Heart right ventricle (tissue), 16 donors: ENCODE measurements around the gene CRYAA. TPM values are rescaled to one million over a fixed set of nuclear protein-coding genes. Genes with fewer than 3 reads are reported as not detected.

Source experiments
- ATAC-seq, 8 donors: fragments of 200-7000 bp; cut with Tn5 transposase; one replicate each; pipeline ENCODE4 v1.9.1; 2020; ENCODE audit warnings: mild to moderate bottlenecking in 8 of 8, moderate library complexity in 8 of 8, moderate number of reproducible peaks in 1 of 8
- DNase-seq, 2 donors: peaks; one replicate each; pipeline ENCODE4 v3.0.0-alpha.2; 2020
- H3K27ac ChIP-seq, 10 donors: fragments of 200-600 bp; sonication (generic) in 2 of 10; one replicate each; pipeline versions ENCODE4 v1.5.0 to v1.8.0; 2020 to 2022; ENCODE audit warnings: mild to moderate bottlenecking in 3 of 10
- H3K27me3 ChIP-seq, 7 donors: fragments of 200-600 bp; one replicate each; pipeline ENCODE4 v1.8.0; 2021 to 2022; ENCODE audit warnings: mild to moderate bottlenecking in 2 of 7
- H3K36me3 ChIP-seq, 9 donors: fragments of 200-600 bp; sonication (generic) in 1 of 9; one replicate each; pipeline versions ENCODE4 v1.5.0 to v1.8.0; 2020 to 2022; ENCODE audit warnings: mild to moderate bottlenecking in 2 of 9
- H3K4me1 ChIP-seq, 9 donors: fragments of 200-600 bp; sonication (generic) in 1 of 9; one replicate each; pipeline versions ENCODE4 v1.5.0 to v1.8.0; 2020 to 2022; ENCODE audit warnings: mild to moderate bottlenecking in 4 of 9
- H3K4me3 ChIP-seq, 10 donors: fragments of 200-600 bp; sonication (generic) in 2 of 10; one replicate each; pipeline versions ENCODE4 v1.5.0 to v1.8.0; 2020 to 2022; ENCODE audit warnings: mild to moderate bottlenecking in 7 of 10, moderate library complexity in 2 of 10
- H3K9me3 ChIP-seq, 11 donors: fragments of 200-600 bp in 10 of 11; sonication (generic) in 2 of 11; one replicate each; pipeline versions ENCODE4 v1.5.0 to v1.8.0; 2013 to 2022; ENCODE audit warnings: mild to moderate bottlenecking in 2 of 11, control low read depth in 1 of 11, moderate library complexity in 1 of 11
- WGBS, 2 donors: extraction: QIAGEN DNeasy Blood & Tissue Kit; methylation state at CpG; one replicate each; pipeline ENCODE4 v1.1.7; 2013; ENCODE audit warnings: inconsistent platforms in 1 of 2; 5-methylcytosine and 5-hydroxymethylcytosine counted together
- intact Hi-C, 10 donors: fragments of 100-400 bp; cut with DNase I; formaldehyde crosslinking; loops; one replicate each; pipeline versions ENCODE4 v1.11.1 to v1.14.2; 2022
- polyA plus RNA-seq, 2 donors: library from polyadenylated mRNA; stranded (reverse); fragments of 200-250 nt; gene quantifications; one replicate each; pipeline ENCODE4 v1.2.3, GENCODE V29; 2013
- total RNA-seq, 10 donors: library from RNA; stranded (reverse); fragmentation: NEBNext Ultra II Directional in 3 of 10; extraction: Animal tissue kit (Norgen Biotek cat#: 25700) in 3 of 10; gene quantifications; one replicate each; pipeline versions ENCODE4 v1.2.1 to v1.2.4, GENCODE V29; 2021 to 2023
- TF ChIP-seq, protein P1 (sequence below), 9 donors: fragments of 200-600 bp; sonication (generic) in 2 of 9; IDR thresholded peaks; one replicate each; pipeline versions ENCODE4 v1.5.0 to v1.8.0; 2021 to 2022; ENCODE audit warnings: antibody characterized with exemption in 9 of 9, mild to moderate bottlenecking in 5 of 9, moderate library complexity in 1 of 9
- donor health status: Arrhythmogenic right ventricular cardiomyopathy.
- donor health status: ischemic (EF 13 %, LVEDD 7.1; RV severe dilation, severe dysfunction).
- donor health status: healthy with polysubstance abuse.
- donor health status: DM: no; HTN: yes; CAD: no.
- donor health status: DM: no; HTN: no; CAD: no.
- donor health status: ischemic (EF 25% LVEDD 6.9; RV normal size, moderate dysfunction).
- donor health status: ischemic (EF 25% LVEDD 5.7; RV mildly dilated, moderate dysfunction).
- donor health status: healthy.
- donor health status: DM: yes; HTN: yes; CAD: no.
- donor health status: Ischemic cardiomyopathy.
- donor health status: ischemic (EF 35%, LVEDD 5.7; RV mildly dilated, moderate dysfunction).
- donor health status: nonischemic (EF 11% LVEDD 7.7; RV severe dilation, severe dysfunction).
- donor health status: DM: yes; HTN: yes; CAD: no.
- donor health status: PGD.
- donor health status: ischemic (EF 29% LVEDD 5.4; RV normal size, mild dysfunction).
- donor health status: nonischemic (EF 23%, LVEDD 6.1; RV moderate dilation, normal function).

Gene CRYAA
- total and polyA plus RNA-seq, 12 donors = not detected

DNA sequence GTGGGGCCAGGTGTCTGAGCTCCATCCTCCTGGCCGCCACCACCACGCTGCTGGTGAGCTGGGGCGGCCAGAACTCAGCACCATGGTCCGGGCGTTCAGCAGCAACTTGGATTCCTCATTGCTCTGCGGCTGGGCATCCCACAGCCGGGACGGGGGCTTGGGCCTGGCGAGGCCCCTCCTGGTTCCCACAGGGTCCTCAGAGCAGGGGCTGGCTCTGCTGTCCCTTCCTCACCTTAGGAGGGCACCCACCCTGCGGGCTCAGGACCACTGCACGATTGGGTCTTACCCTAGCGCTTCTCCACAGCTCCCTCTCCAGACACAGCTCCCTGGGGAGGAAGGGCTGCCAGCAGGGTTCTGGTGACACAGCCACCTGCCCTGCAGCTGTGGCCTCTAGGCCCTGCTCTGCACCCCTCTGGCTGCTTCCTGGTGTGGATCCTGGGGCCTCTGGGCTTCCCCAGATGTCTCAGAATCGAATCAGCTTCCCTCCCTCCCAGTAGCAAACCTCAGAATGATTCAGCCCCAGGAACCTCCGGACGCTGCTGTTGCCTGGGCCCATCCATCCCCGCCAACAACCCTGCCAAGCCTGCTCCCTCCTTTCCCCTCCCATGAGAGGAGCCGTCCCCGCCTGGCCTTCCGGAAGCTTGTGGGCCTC, 25.0 kb downstream of the CRYAA start:
- 68 to 73% methylated on average over 19 of the region's 19 CpGs for WGBS, 2 donors
- Histone ChIP-seq H3K4me3 (no peak overlapping the region), H3K36me3 (no peaks in the 10 kb centered on the region), H3K27ac (peak overlapping the region in 7 of 10 donors; percentile 4 to 68 (median 55)), H3K4me1 (peaks cover 8 to 44% (median 37%) of the 10 kb centered on the region in 9 donors), H3K27me3 (peaks cover 0 to 14% (median 0%) of the 10 kb centered on the region in 7 donors), H3K9me3 (peaks cover 0 to 12% (median 5%) of the 10 kb centered on the region in 11 donors)
- intact Hi-C loops = no loop called here
- peak; percentile 31 to 73 (median 70) for ATAC-seq
- TF ChIP-seq, protein P1, sequence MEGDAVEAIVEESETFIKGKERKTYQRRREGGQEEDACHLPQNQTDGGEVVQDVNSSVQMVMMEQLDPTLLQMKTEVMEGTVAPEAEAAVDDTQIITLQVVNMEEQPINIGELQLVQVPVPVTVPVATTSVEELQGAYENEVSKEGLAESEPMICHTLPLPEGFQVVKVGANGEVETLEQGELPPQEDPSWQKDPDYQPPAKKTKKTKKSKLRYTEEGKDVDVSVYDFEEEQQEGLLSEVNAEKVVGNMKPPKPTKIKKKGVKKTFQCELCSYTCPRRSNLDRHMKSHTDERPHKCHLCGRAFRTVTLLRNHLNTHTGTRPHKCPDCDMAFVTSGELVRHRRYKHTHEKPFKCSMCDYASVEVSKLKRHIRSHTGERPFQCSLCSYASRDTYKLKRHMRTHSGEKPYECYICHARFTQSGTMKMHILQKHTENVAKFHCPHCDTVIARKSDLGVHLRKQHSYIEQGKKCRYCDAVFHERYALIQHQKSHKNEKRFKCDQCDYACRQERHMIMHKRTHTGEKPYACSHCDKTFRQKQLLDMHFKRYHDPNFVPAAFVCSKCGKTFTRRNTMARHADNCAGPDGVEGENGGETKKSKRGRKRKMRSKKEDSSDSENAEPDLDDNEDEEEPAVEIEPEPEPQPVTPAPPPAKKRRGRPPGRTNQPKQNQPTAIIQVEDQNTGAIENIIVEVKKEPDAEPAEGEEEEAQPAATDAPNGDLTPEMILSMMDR (IDR thresholded peaks at IDR 0.05) = no peak
- peak; percentile 57 to 62 for DNase-seq

DNA sequence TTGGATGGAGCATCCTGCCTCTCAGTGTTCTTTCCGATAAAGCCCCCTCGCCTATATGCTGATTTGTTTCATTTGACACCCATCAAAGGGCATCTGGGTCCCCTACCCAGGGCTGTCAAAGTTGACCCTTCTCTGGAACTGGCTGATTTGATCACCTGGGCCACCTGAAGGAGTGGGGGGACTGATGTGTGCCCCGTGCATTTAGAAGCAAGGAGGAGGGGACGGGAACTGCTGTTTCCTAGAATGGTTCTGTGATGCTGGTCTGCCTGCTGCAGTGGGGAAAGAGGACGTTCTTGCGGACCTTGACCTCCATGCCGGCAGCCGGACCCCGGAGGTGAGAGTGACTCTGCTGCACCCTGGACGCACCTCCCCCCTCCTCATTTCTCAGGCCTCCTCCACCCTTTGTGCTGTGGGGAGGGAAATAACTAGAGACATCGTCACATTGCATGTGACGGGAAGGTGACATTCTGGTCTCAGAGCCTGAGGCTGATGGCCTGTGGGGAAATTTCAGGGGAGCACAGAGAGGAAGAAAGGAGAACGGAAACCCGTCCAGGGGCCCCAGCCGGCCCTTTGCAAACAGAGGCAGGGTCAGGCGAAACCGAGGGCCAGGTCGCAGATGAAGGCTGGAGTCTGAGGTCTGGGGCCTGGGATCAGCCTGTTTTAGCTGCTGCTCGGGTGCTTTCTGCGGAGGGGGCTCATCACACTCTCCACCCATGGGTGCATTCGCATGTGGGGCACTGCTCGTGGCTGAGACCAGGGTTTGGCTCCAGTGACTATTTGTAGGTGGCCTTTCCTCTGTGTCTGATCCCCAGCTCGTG, 25.7 kb downstream of the CRYAA start:
- DNase-seq (no peak), ATAC-seq (peak in 4 of 8 donors; percentile 3 to 19 (median 8))
- intact Hi-C loops = no loop called here
- TF ChIP-seq, protein P1 (IDR thresholded peaks at IDR 0.05) = no peak
- Histone ChIP-seq H3K4me1 (peaks cover 8 to 43% (median 37%) of the 10 kb centered on the region in 9 donors), H3K9me3 (peaks cover 0 to 19% (median 5%) of the 10 kb centered on the region in 11 donors), H3K4me3 (no peak overlapping the region), H3K27ac (peak overlapping the region in 9 of 10 donors; percentile 4 to 68 (median 53)), H3K27me3 (peaks cover 0 to 14% (median 0%) of the 10 kb centered on the region in 7 donors), H3K36me3 (no peaks in the 10 kb centered on the region)
- WGBS, 2 donors = 61 to 68% methylated on average over 23 of the region's 23 CpGs

DNA sequence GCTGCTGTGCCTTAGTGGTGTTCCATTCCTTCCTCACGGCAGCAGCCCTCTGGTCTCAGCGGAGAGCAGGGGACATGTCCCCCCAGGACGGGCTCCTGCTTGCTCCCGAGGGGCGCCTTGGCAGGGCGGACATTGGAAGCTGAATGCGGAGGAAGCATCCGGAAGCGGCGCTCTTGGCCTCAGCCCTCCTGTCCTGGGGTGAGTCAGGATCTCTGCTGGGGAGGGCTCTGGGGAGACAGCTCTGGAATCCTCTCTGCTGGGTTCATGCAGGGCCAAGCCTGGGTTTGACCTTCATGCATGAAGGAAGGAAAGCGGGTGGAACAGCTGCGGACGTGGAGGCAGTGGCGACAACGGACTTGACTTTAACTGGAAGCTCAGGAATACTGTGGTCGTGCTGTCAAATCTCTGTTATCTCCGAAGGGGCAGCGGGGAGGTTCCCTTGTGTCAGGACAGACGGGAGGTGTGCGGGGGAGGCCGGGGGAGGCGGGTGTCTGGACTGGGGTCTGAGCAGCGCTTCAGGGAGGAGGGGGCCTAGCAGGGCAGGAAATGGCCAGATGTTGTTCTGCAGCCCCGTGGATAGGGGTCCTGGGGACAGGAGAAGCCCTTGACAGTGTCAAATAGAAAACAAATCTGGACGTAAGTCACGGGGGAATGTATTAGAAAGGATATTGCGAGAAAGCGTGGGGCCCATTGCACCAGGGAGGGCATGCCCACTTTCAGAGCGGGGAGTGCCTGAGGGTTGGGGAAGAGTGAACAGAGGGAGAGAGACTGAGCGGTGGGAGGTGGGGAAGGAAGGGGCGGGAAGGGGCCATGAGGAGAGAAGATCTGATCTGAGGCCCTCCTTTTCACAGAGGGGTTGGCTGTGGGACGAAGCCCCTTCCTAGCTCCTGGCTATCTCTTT, 26.6 kb downstream of the CRYAA start:
- Histone ChIP-seq H3K4me3 (no peak overlapping the region), H3K27me3 (peaks cover 0 to 14% (median 0%) of the 10 kb centered on the region in 7 donors), H3K9me3 (peaks cover 0 to 27% (median 5%) of the 10 kb centered on the region in 11 donors), H3K4me1 (peaks cover 8 to 43% (median 37%) of the 10 kb centered on the region in 9 donors), H3K27ac (peak overlapping the region in 8 of 10 donors; percentile 37 to 68 (median 54)), H3K36me3 (no peaks in the 10 kb centered on the region)
- ATAC-seq = peak; percentile 65 to 89 (median 80)
- intact Hi-C loops = no loop called here
- TF ChIP-seq, protein P1 (IDR thresholded peaks at IDR 0.05) = no peak
- WGBS, 2 donors = 49 to 55% methylated on average over 32 of the region's 32 CpGs
- DNase-seq = peak; percentile 67 to 71
